Epidermal melanocyte (primary cell): Measurements from ENCODE around the gene CAPZB.
"Not testable (repeated sequence)": the region's sequence is repeated elsewhere in the genome, so short reads cannot be mapped to it uniquely, and the experiment has no call there.

Experiments used
- DNase-seq: peaks from one replicate; pipeline ENCODE4 v3.0.0; 2011; ENCODE audit warnings: low spot score; ENCODE audit not compliant: insufficient read length

Gene CAPZB

GRCh38 chr1:19311931-19312781 lies 173.2 kb downstream of the CAPZB start, which contains the start of the genes AKR7A2 and SLC66A1:
AKR7A2 (minus strand) TSS chr1:19312144; CDS start chr1:19312124, 20 bp downstream.
SLC66A1 (plus strand) TSS chr1:19312326; CDS start chr1:19317678, 5,352 bp downstream.
- peak; percentile 94 for DNase-seq

- no peak for DNase-seq
Measured at GRCh38 chr1:19311503-19311930, 173.8 kb downstream of the CAPZB start.

- no peak for DNase-seq
Measured at GRCh38 chr1:19310720-19311502, 174.4 kb downstream of the CAPZB start.

GRCh38 chr1:19310061-19310460 lies 175.3 kb downstream of the CAPZB start:
- no peak for DNase-seq

GRCh38 chr1:19309123-19309813 lies 176.1 kb downstream of the CAPZB start:
- DNase-seq: no peak

- DNase-seq: no peak
Measured at GRCh38 chr1:19308509-19308907, 176.8 kb downstream of the CAPZB start.

GRCh38 chr1:19307794-19308508 lies 177.4 kb downstream of the CAPZB start:
- no peak for DNase-seq

GRCh38 chr1:19306941-19307340 lies 178.4 kb downstream of the CAPZB start:
- DNase-seq: no peak

GRCh38 chr1:19305880-19306279 lies 179.5 kb downstream of the CAPZB start:
- DNase-seq: no peak

- DNase-seq: not testable (repeated sequence)
Measured at GRCh38 chr1:19304081-19304480, 181.3 kb downstream of the CAPZB start.

- no peak for DNase-seq
Measured at GRCh38 chr1:19300211-19300610, 185.1 kb downstream of the CAPZB start.

- DNase-seq: no peak
Measured at GRCh38 chr1:19294638-19295037, 190.7 kb downstream of the CAPZB start.

GRCh38 chr1:19289244-19289643 lies 196.1 kb downstream of the CAPZB start:
- DNase-seq: no peak
